GM19023 (cell line): Measurements from ENCODE around the gene YIF1A.

Experiments used
- ATAC-seq: cut with Tn5 transposase; IDR thresholded peaks from one replicate; pipeline ENCODE4 v1.9.1; 2021; ENCODE audit warnings: mild to moderate bottlenecking, moderate library complexity; ENCODE audit not compliant: unreplicated experiment

YIF1A gene

GRCh38 chr11:66248903-66249302 is 40.0 kb downstream of the YIF1A start:
- ATAC-seq: no peak

- no peak for ATAC-seq
Measured at GRCh38 chr11:66247801-66248200, 41.1 kb downstream of the YIF1A start.

- no peak for ATAC-seq
Measured at GRCh38 chr11:66247295-66247694, 41.6 kb downstream of the YIF1A start.

GRCh38 chr11:66243782-66244535 is 45.0 kb downstream of the YIF1A start:
- ATAC-seq: no peak

GRCh38 chr11:66242095-66242765 is 46.7 kb downstream of the YIF1A start:
- ATAC-seq: no peak

GRCh38 chr11:66240781-66241136 is 48.2 kb downstream of the YIF1A start:
- no peak for ATAC-seq

GRCh38 chr11:66239998-66240780 is 48.8 kb downstream of the YIF1A start:
- ATAC-seq: no peak

GRCh38 chr11:66239511-66239910 is 49.4 kb downstream of the YIF1A start:
- no peak for ATAC-seq

- ATAC-seq: no peak
Measured at GRCh38 chr11:66238786-66239413, 50.0 kb downstream of the YIF1A start.

- no peak for ATAC-seq
Measured at GRCh38 chr11:66237867-66238266, 51.1 kb downstream of the YIF1A start.

- no peak for ATAC-seq
Measured at GRCh38 chr11:66235141-66235540, 53.8 kb downstream of the YIF1A start.
